Measurements from ENCODE around the gene WIPF3.

The WIPF3 gene

GRCh38 chr7:29875741-29876140, 69.4 kb downstream of the WIPF3 start:
- Histone ChIP-seq H3K4me1 (ENCODE audit: insufficient read depth, low read length, poor library complexity, severe bottlenecking) (peaks cover 5% of the 10 kb centered on the region), H3F3A (ENCODE audit: low read depth) (no peaks in the 10 kb centered on the region), H3K79me2 (ENCODE audit: insufficient read depth, low read length) (no peaks in the 10 kb centered on the region), H3K9me2 (replicated peaks; ENCODE audit: low read depth, low read length) (no peaks in the 10 kb centered on the region), H4K20me1 (ENCODE audit: insufficient read depth, low read length, poor library complexity, severe bottlenecking) (no peaks in the 10 kb centered on the region), H3K9ac (ENCODE audit: low read depth, low read length, poor library complexity, severe bottlenecking) (no peak overlapping the region), H3K36me3 (ENCODE audit: insufficient read depth, low read length) (no peaks in the 10 kb centered on the region), H2AFZ (ENCODE audit: low read length) (no peak overlapping the region), H3K9me3 (ENCODE audit: insufficient read depth, low read depth, low read length) (no peaks in the 10 kb centered on the region), H3K4me2 (ENCODE audit: low read depth, low read length, poor library complexity, severe bottlenecking) (no peak overlapping the region), H3K27me3 (ENCODE audit: insufficient read depth, low read length, poor library complexity, severe bottlenecking) (no peaks in the 10 kb centered on the region), H3K4me3 (ENCODE audit: low read length, poor library complexity, severe bottlenecking) (no peak overlapping the region)
- TF ChIP-seq EZH2phosphoT487 (IDR thresholded peaks at IDR 0.05; ENCODE audit: borderline replicate concordance), result no peak
- TF ChIP-seq CTCF (conservative IDR thresholded peaks at IDR 0.05; ENCODE audit: low read length), result no peak

GRCh38 chr7:29877196-29877595, 70.9 kb downstream of the WIPF3 start:
- no peaks in the 10 kb centered on the region for H3K9me3 ChIP-seq (ENCODE audit: insufficient read depth, low read depth, low read length)
- H2AFZ ChIP-seq (ENCODE audit: low read length), result peak overlapping the region; percentile 25; the same call in 1 of the 2 replicates
- H3K4me1 ChIP-seq (ENCODE audit: insufficient read depth, low read length, poor library complexity, severe bottlenecking), result peaks cover 5% of the 10 kb centered on the region
- no peaks in the 10 kb centered on the region for H3K27me3 ChIP-seq (ENCODE audit: insufficient read depth, low read length, poor library complexity, severe bottlenecking)
- TF ChIP-seq CTCF (conservative IDR thresholded peaks at IDR 0.05; ENCODE audit: low read length), result no peak
- H3K4me3 ChIP-seq (ENCODE audit: low read length, poor library complexity, severe bottlenecking), result no peak overlapping the region
- H3K9ac ChIP-seq (ENCODE audit: low read depth, low read length, poor library complexity, severe bottlenecking), result no peak overlapping the region
- H4K20me1 ChIP-seq (ENCODE audit: insufficient read depth, low read length, poor library complexity, severe bottlenecking), result no peaks in the 10 kb centered on the region
- no peak overlapping the region for H3K4me2 ChIP-seq (ENCODE audit: low read depth, low read length, poor library complexity, severe bottlenecking)
- no peaks in the 10 kb centered on the region for H3K79me2 ChIP-seq (ENCODE audit: insufficient read depth, low read length)
- no peaks in the 10 kb centered on the region for H3K9me2 ChIP-seq (replicated peaks; ENCODE audit: low read depth, low read length)
- no peaks in the 10 kb centered on the region for H3F3A ChIP-seq (ENCODE audit: low read depth)
- no peaks in the 10 kb centered on the region for H3K36me3 ChIP-seq (ENCODE audit: insufficient read depth, low read length)

GRCh38 chr7:29878081-29878688, 71.9 kb downstream of the WIPF3 start:
- TF ChIP-seq CTCF (conservative IDR thresholded peaks at IDR 0.05; ENCODE audit: low read length) (peak; percentile 88), EZH2phosphoT487 (IDR thresholded peaks at IDR 0.05; ENCODE audit: borderline replicate concordance) (no peak)
- H2AFZ ChIP-seq (ENCODE audit: low read length), result peak overlapping the region; percentile 93
- peaks cover 5% of the 10 kb centered on the region for H3K4me1 ChIP-seq (ENCODE audit: insufficient read depth, low read length, poor library complexity, severe bottlenecking)
- no peaks in the 10 kb centered on the region for H3K9me3 ChIP-seq (ENCODE audit: insufficient read depth, low read depth, low read length)
- peak overlapping the region; percentile 40 for H3K4me2 ChIP-seq (ENCODE audit: low read depth, low read length, poor library complexity, severe bottlenecking)
- no peaks in the 10 kb centered on the region for H3K79me2 ChIP-seq (ENCODE audit: insufficient read depth, low read length)
- H3K27me3 ChIP-seq (ENCODE audit: insufficient read depth, low read length, poor library complexity, severe bottlenecking), result no peaks in the 10 kb centered on the region
- no peaks in the 10 kb centered on the region for H3K36me3 ChIP-seq (ENCODE audit: insufficient read depth, low read length)
- H4K20me1 ChIP-seq (ENCODE audit: insufficient read depth, low read length, poor library complexity, severe bottlenecking), result no peaks in the 10 kb centered on the region
- H3K4me3 ChIP-seq (ENCODE audit: low read length, poor library complexity, severe bottlenecking), result no peak overlapping the region
- no peaks in the 10 kb centered on the region for H3F3A ChIP-seq (ENCODE audit: low read depth)
- H3K9ac ChIP-seq (ENCODE audit: low read depth, low read length, poor library complexity, severe bottlenecking), result no peak overlapping the region
- no peaks in the 10 kb centered on the region for H3K9me2 ChIP-seq (replicated peaks; ENCODE audit: low read depth, low read length)

Data from Loucy (cell line).